Measurements from ENCODE around the gene MRPL52. TPM values are rescaled to one million over a fixed set of nuclear protein-coding genes. Genes with fewer than 3 reads are reported as not detected.
"Not testable (repeated sequence)": the region's sequence is repeated elsewhere in the genome, so short reads cannot be mapped to it uniquely, and the experiment has no call there.

The MRPL52 gene
- 125 TPM for polyA plus RNA-seq (2013, experiment 1 of 4)
- polyA plus RNA-seq (2013, experiment 2 of 4): 106 TPM
- polyA plus RNA-seq (2013, experiment 3 of 4): 109 TPM
- 138 TPM for polyA plus RNA-seq (2013, experiment 4 of 4)

DNA sequence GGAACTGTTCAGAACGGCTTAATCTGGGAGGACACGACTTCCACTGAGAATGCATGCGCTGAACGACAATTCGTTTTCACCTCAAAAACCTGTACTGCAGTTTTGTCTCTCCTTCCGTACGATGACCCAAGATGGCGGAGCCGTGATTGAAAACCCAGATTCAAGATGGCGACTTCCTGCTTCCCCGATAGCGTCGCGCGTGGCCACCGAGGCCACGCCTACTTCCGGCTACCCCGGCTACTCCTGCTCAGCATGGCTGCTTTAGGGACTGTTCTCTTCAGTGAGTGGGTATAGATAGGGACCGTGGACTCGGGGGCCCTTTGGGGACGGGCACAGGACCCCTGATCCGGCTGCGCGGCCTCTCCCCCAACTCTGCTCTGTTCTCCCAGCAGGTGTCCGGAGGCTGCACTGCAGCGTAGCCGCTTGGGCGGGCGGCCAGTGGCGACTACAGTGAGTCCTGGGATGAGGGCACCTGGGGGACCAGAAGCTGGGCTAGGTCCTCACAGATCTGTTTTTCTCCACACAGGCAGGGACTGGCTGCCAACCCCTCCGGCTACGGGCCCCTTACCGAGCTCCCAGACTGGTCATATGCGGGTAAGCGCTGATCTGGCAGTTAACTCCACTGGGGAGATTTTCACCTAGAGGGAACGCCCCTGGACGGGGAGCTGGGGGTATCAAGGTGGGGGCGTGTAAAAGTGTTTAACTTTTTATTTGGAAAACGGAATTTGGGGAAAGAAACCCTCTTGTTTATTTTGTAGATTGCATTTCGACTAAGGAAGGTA is at the start of gene MRPL52:
Gene MRPL52 (plus strand): TSS at position 227 of the 782 bp plus-strand sequence. CDS start 26 bp downstream, at position 253.
- Histone ChIP-seq H3K27ac (ENCODE audit: insufficient read depth, low read depth, low read length, poor library complexity, severe bottlenecking) (peak within 1 kb of the TSS; percentile 17), H3K4me1 (ENCODE audit: control insufficient read depth, insufficient read depth, low read length) (peaks cover 5% of the 10 kb centered on the region), H3K9me3 (ENCODE audit: control insufficient read depth, low read length) (no peaks in the 10 kb centered on the region), H3K36me3 (ENCODE audit: control insufficient read depth, insufficient read depth, low read length) (peaks cover 12% of the 10 kb centered on the region), H3K4me3 (ENCODE audit: insufficient read depth, low read depth, low read length) (peak within 1 kb of the TSS; percentile 88), H3K27me3 (ENCODE audit: control insufficient read depth, insufficient read depth, low read length, poor library complexity, severe bottlenecking) (no peaks in the 10 kb centered on the region)
- WGBS, 2 experiments: 3% methylated on average over 41 of the region's 41 CpGs

DNA sequence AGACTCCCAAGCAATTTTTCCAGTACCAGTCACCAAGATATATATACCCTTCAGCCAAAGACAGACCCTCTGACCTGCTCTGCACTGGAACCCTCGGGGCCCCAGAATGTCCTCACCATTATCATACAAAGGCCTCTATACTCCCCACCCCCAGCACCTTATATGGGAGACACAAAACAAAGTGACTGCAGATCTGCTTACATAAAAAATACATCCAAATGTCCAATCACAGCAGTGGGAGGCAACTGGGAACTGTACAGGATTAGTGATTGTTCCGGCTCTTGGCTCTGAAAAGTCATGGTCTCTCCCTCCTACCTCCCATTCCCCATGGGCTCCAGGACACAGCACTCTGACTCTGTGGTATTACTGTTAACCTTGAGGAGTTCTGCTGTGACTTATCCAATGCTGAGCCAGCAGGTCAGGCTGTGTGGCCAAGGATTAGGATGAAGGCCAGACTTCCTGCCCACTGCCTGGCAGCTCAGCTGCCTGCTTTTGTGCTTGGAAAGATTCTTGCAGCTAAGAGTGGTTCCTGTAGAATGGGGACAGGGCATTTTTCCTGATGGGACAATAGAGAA is 49.5 kb upstream of the MRPL52 start:
- H3K36me3 ChIP-seq (ENCODE audit: control insufficient read depth, insufficient read depth, low read length): no peaks in the 10 kb centered on the region
- H3K27me3 ChIP-seq (ENCODE audit: control insufficient read depth, insufficient read depth, low read length, poor library complexity, severe bottlenecking): no peaks in the 10 kb centered on the region
- 73 to 88% methylated on average over 2 of the region's 2 CpGs for WGBS, 2 experiments
- no peak overlapping the region for H3K4me3 ChIP-seq (ENCODE audit: insufficient read depth, low read depth, low read length)
- no peaks in the 10 kb centered on the region for H3K9me3 ChIP-seq (ENCODE audit: control insufficient read depth, low read length)
- H3K27ac ChIP-seq (ENCODE audit: insufficient read depth, low read depth, low read length, poor library complexity, severe bottlenecking): no peak overlapping the region
- no peaks in the 10 kb centered on the region for H3K4me1 ChIP-seq (ENCODE audit: control insufficient read depth, insufficient read depth, low read length)

DNA sequence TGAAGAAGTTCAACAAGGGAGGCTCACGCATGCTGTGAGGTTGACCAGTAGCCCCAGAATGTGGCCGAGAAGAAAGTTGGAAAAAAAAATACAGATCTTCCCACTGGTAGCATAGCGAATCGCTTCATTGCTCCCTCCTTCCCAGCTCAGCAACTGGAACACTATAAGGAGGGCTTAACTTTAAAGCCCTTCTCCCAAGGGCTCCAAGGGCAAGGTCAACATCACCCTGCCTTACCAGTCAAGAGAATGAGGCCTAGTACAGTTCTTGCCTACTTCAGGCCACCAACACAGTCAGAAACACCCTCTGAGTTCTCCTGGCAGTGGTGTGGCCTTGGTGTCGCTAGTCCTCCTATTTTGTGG is 48.8 kb upstream of the MRPL52 start:
- no peaks in the 10 kb centered on the region for H3K27me3 ChIP-seq (ENCODE audit: control insufficient read depth, insufficient read depth, low read length, poor library complexity, severe bottlenecking)
- no peak overlapping the region for H3K27ac ChIP-seq (ENCODE audit: insufficient read depth, low read depth, low read length, poor library complexity, severe bottlenecking)
- no peaks in the 10 kb centered on the region for H3K4me1 ChIP-seq (ENCODE audit: control insufficient read depth, insufficient read depth, low read length)
- H3K4me3 ChIP-seq (ENCODE audit: insufficient read depth, low read depth, low read length): no peak overlapping the region
- no peaks in the 10 kb centered on the region for H3K36me3 ChIP-seq (ENCODE audit: control insufficient read depth, insufficient read depth, low read length)
- WGBS, 2 experiments: 91 to 92% methylated on average over 5 of the region's 5 CpGs
- no peaks in the 10 kb centered on the region for H3K9me3 ChIP-seq (ENCODE audit: control insufficient read depth, low read length)

DNA sequence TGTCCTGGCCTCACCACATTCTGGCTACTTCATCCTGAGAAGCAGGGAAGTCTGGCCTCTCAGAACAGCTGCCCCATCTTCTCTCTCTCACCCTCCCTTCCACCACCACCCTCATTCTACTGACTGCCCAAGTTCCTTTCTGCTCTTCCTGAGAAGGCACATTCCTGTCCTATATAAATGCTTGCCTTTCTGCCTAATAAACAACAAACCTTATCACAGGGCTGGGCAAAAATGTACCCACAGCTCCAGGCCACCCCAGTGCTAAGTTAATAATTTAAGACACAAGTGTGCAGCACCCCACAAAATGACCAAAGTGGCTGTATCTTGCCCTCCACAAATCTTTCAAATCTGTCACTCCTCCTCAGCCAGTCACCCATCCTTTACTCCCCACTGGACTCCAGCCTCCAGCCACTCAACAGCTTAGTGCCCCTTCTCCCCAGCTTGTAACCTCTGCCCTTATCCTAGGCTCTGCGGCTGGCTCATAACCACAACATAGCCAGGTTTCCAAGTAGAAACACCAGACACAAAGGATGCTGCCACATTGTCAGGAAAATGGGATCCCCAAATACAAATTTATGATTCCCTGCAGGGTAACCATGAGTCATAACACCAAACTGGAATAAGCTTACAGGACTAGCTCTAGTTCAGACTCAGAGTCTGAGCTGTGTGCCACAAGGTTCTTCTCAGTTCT is 48.2 kb upstream of the MRPL52 start:
- no peak overlapping the region for H3K27ac ChIP-seq (ENCODE audit: insufficient read depth, low read depth, low read length, poor library complexity, severe bottlenecking)
- no peaks in the 10 kb centered on the region for H3K4me1 ChIP-seq (ENCODE audit: control insufficient read depth, insufficient read depth, low read length)
- WGBS, 2 experiments: 0 to 3% methylated on average over 1 of the region's 1 CpG
- H3K4me3 ChIP-seq (ENCODE audit: insufficient read depth, low read depth, low read length): no peak overlapping the region
- H3K36me3 ChIP-seq (ENCODE audit: control insufficient read depth, insufficient read depth, low read length): no peaks in the 10 kb centered on the region
- H3K9me3 ChIP-seq (ENCODE audit: control insufficient read depth, low read length): no peaks in the 10 kb centered on the region
- no peaks in the 10 kb centered on the region for H3K27me3 ChIP-seq (ENCODE audit: control insufficient read depth, insufficient read depth, low read length, poor library complexity, severe bottlenecking)

DNA sequence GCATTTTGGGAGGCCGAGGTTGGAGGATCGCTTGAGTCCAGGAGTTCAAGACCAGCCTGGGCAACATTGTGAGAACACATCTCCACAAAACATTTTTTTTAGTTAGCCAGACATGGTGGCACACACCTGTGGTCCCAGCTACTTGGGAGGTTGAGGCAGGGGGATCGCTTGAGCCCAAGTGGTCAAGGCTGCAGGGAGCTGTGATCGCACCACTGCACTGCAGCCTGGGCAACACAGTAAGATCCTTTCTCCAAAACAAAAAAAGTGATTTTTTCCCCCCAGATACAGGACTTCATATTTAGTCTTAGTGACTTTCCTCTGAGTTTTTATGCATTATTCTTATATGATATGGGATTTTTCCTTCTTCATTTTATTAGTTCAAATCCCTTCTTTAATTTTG is 43.0 kb upstream of the MRPL52 start:
- no peaks in the 10 kb centered on the region for H3K36me3 ChIP-seq (ENCODE audit: control insufficient read depth, insufficient read depth, low read length)
- no peaks in the 10 kb centered on the region for H3K4me1 ChIP-seq (ENCODE audit: control insufficient read depth, insufficient read depth, low read length)
- WGBS, 2 experiments: 86 to 98% methylated on average over 4 of the region's 4 CpGs
- H3K9me3 ChIP-seq (ENCODE audit: control insufficient read depth, low read length): no peaks in the 10 kb centered on the region
- no peaks in the 10 kb centered on the region for H3K27me3 ChIP-seq (ENCODE audit: control insufficient read depth, insufficient read depth, low read length, poor library complexity, severe bottlenecking)
- no peak overlapping the region for H3K4me3 ChIP-seq (ENCODE audit: insufficient read depth, low read depth, low read length)
- H3K27ac ChIP-seq (ENCODE audit: insufficient read depth, low read depth, low read length, poor library complexity, severe bottlenecking): no peak overlapping the region

DNA sequence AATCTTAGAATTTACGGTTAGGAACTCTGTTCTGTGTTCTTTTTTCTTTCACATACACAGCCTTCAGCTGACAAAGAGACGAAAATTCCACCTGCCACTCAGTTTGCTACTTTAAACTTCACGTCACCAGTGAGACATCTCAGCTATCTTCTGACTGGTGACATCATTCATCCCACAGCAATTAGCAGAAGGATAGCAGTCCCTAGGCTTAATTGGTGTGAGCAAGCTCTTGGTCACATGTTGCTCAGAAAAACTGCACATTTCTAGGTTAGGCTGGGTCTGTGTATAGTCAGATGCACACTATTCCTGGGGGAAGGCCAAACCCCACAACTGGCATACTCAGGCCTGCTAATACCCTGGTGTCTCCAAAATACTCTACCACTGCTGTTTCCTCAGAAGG is 38.4 kb upstream of the MRPL52 start:
- WGBS, 2 experiments: 77 to 93% methylated on average over 3 of the region's 3 CpGs
- Histone ChIP-seq H3K9me3 (ENCODE audit: control insufficient read depth, low read length) (no peaks in the 10 kb centered on the region), H3K27ac (ENCODE audit: insufficient read depth, low read depth, low read length, poor library complexity, severe bottlenecking) (no peak overlapping the region)

DNA sequence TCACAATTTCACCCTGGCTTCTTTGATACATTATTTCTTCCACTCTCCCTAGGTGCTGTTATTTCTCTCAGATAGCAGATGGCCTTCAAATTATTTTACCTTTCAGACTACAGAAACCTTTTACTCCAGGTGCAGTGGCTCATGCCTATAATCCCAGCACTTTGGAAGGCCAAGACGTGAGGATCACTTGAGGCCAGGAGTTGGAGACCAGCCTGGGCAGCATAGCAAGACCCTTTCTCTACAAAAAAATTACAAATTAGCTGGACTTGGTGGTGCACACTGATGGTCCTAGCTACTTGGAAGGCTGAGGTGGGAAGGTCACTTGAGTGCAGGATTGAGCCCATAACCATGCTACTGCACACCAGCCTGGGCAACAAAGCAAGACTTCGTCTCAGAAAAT is 37.5 kb upstream of the MRPL52 start:
- Histone ChIP-seq H3K27me3 (ENCODE audit: control insufficient read depth, insufficient read depth, low read length, poor library complexity, severe bottlenecking) (no peaks in the 10 kb centered on the region), H3K27ac (ENCODE audit: insufficient read depth, low read depth, low read length, poor library complexity, severe bottlenecking) (no peak overlapping the region), H3K4me1 (ENCODE audit: control insufficient read depth, insufficient read depth, low read length) (no peaks in the 10 kb centered on the region), H3K9me3 (ENCODE audit: control insufficient read depth, low read length) (no peaks in the 10 kb centered on the region), H3K36me3 (ENCODE audit: control insufficient read depth, insufficient read depth, low read length) (no peaks in the 10 kb centered on the region), H3K4me3 (ENCODE audit: insufficient read depth, low read depth, low read length) (no peak overlapping the region)
- WGBS, 2 experiments: 89 to 92% methylated on average over 2 of the region's 2 CpGs

More for the DNA sequence above, 38.4 kb upstream of the MRPL52 start:
- Histone ChIP-seq H3K4me1 (ENCODE audit: control insufficient read depth, insufficient read depth, low read length) (no peaks in the 10 kb centered on the region), H3K36me3 (ENCODE audit: control insufficient read depth, insufficient read depth, low read length) (no peaks in the 10 kb centered on the region), H3K27me3 (ENCODE audit: control insufficient read depth, insufficient read depth, low read length, poor library complexity, severe bottlenecking) (no peaks in the 10 kb centered on the region), H3K4me3 (ENCODE audit: insufficient read depth, low read depth, low read length) (no peak overlapping the region)

DNA sequence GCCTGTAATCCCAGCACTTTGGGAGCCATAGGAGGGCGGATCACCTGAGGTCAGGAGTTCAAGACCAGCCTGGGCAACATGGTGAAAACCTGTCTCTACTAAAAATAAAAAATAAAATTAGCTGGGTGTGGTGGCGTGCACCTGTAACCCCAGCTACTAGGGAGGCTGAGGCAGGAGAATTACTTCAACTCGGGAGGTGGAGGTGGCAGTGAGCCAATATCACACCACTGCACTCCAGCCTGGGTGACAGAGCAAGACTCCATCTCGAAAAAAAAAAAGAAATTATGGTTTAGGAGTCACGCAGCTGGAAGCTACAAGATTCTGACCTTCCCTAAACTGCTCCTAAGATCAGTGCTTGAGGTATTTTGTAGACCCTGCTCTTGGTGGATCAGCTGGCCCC is 36.1 kb upstream of the MRPL52 start:
- not testable (repeated sequence) for H3K36me3 ChIP-seq (ENCODE audit: control insufficient read depth, insufficient read depth, low read length); H3K4me3 ChIP-seq (ENCODE audit: insufficient read depth, low read depth, low read length); H3K27me3 ChIP-seq (ENCODE audit: control insufficient read depth, insufficient read depth, low read length, poor library complexity, severe bottlenecking); H3K9me3 ChIP-seq (ENCODE audit: control insufficient read depth, low read length); H3K4me1 ChIP-seq (ENCODE audit: control insufficient read depth, insufficient read depth, low read length); H3K27ac ChIP-seq (ENCODE audit: insufficient read depth, low read depth, low read length, poor library complexity, severe bottlenecking)
- 90 to 92% methylated on average over 5 of the region's 5 CpGs for WGBS, 2 experiments

DNA sequence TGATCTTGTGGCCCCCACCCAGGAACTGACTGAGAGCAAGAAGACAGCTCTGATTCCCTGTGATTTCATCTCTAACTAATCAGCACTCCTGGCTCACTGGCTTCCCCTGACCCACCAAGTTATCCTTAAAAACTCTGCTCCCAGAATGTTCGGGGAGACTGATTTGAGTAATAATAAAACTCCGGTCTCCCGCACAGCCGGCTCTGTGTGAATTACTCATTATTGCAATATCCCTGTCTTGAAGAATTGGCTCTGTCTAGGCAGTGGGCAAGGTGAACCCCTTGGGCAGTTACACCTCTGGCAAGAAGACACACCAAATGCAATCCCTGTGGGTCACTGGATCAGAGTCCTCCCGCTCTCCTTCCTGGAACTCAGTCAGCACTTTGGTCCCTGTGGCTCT is 35.7 kb upstream of the MRPL52 start:
- 73 to 74% methylated on average over 5 of the region's 5 CpGs for WGBS, 2 experiments
- no peaks in the 10 kb centered on the region for H3K4me1 ChIP-seq (ENCODE audit: control insufficient read depth, insufficient read depth, low read length)

DNA sequence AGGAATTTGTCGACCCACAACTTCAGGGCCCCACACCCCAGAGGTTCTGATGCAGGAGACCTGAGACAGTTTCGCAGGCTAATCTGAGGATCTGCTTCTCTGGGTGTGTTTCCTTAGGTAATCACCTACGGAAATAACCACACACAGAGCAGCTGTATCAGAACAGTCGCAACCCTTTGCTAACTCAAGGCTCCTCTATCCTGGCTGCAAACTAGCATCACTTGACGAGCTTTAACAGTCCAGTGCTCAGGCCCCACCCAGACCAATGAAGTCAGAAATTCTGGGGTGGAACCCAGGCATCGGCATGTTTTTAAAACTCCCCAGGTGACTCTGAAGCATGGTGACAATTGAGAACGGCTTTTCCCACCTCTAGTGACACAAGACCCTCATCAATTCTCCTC is 35.1 kb upstream of the MRPL52 start:
- H3K27ac ChIP-seq (ENCODE audit: insufficient read depth, low read depth, low read length, poor library complexity, severe bottlenecking): no peak overlapping the region
- H3K27me3 ChIP-seq (ENCODE audit: control insufficient read depth, insufficient read depth, low read length, poor library complexity, severe bottlenecking): no peaks in the 10 kb centered on the region
- no peak overlapping the region for H3K4me3 ChIP-seq (ENCODE audit: insufficient read depth, low read depth, low read length)
- H3K9me3 ChIP-seq (ENCODE audit: control insufficient read depth, low read length): no peaks in the 10 kb centered on the region
- no peaks in the 10 kb centered on the region for H3K36me3 ChIP-seq (ENCODE audit: control insufficient read depth, insufficient read depth, low read length)
- WGBS, 2 experiments: 93 to 94% methylated on average over 7 of the region's 7 CpGs
- H3K4me1 ChIP-seq (ENCODE audit: control insufficient read depth, insufficient read depth, low read length): no peaks in the 10 kb centered on the region

More for the DNA sequence above, 35.7 kb upstream of the MRPL52 start:
- no peaks in the 10 kb centered on the region for H3K36me3 ChIP-seq (ENCODE audit: control insufficient read depth, insufficient read depth, low read length)
- H3K4me3 ChIP-seq (ENCODE audit: insufficient read depth, low read depth, low read length): no peak overlapping the region
- no peaks in the 10 kb centered on the region for H3K27me3 ChIP-seq (ENCODE audit: control insufficient read depth, insufficient read depth, low read length, poor library complexity, severe bottlenecking)
- no peak overlapping the region for H3K27ac ChIP-seq (ENCODE audit: insufficient read depth, low read depth, low read length, poor library complexity, severe bottlenecking)
- no peaks in the 10 kb centered on the region for H3K9me3 ChIP-seq (ENCODE audit: control insufficient read depth, low read length)
